HEK293T (cell line): Measurements from ENCODE around the gene DDX10.

ENCODE experiments used
- ARNT ChIP-seq: fragments of 450-650 bp; IDR thresholded peaks from 2 replicates; pipeline ENCODE4 v1.6.1; 2017; ENCODE audit warnings: mild to moderate bottlenecking
- BHLHE40 ChIP-seq: fragments of 450-650 bp; IDR thresholded peaks from 2 replicates; pipeline ENCODE4 v1.6.1; 2016; ENCODE audit warnings: mild to moderate bottlenecking, moderate library complexity, borderline replicate concordance
- HDGF ChIP-seq: fragments of 450-650 bp; IDR thresholded peaks from 2 replicates; pipeline ENCODE4 v1.6.1; 2017; ENCODE audit warnings: antibody characterized with exemption, borderline replicate concordance

DNA sequence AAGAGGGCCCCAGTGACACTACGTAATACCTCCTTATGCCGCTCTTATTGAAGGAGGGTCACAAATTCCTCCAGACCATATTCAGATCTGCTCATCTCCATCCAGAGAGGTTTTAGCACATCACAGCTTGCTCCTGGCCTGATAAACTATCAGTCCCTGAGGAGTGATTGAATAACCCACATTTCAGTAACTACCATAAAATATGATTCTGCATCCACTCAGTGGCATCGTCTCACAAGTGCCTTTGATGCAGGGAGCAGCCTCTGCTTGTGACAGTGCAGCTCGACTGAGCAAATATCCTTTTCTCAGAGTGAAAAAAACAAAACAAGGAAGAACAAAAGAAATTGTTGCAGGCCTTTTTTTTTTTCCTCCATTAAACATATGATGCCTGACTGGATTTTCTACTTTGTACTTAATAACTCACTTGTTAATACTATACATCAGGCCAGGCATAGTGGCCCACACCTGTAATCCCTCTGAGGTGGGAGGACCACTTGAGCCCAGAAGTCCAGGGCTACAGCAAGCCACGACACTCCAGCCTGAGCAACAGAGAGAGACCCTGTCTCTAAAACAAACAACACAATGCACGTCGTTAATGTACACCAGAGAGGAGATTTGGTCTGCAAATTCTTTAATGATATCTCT, 64.5 kb downstream of the DDX10 start:
- TF ChIP-seq HDGF (no peak), ARNT (no peak), BHLHE40 (no peak)
